ENCODE results near the gene PSD4. TPM values are rescaled to one million over a fixed set of nuclear protein-coding genes. Genes with fewer than 3 reads are reported as not detected.

The PSD4 gene
- total RNA-seq, 4 donors from 2014 or later: 25.1 to 62.5 (median 50.2) TPM

DNA sequence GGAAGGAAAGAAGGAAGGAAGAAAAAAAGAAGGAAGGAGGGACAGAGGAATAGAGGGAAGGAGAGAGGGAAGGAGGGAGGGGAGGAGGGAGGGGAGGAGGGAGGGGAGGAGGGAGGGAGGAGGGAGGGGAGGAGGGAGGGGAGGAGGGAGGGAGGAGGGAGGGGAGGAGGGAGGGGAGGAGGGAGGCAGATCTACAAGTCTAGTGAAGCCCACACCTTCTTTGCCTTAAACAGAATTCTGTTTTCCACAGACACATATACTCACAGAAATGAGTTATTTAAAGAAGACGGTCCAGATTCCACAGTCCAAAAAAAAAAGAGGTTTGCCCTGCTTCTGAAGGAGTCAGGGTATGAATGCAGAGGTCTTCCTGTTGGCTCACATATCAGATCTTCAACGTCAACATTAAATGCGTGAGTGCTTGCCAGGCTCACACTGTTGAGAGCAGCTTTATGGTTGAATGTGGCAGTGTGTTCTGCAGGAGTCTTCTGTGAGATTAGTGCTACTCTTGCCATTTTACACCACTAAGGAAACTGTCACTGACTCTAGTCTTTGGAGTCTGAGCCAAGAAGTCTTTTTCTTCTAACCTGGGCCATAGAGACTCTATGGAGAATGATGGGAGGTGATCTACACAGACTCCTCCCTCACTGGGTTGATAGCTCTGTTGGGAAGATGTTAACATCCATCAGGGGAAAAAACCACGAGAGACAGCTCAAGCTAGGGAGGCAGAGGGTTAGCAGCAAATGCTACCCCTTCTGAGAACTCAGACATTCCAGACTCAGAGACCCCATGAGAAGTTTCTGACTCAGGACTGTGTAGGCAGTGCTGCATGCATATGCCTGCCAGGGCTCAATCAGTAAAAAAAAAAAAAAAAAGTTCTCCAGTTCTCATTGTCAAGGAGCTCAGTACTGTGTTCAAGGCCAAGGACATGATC, 81.6 kb downstream of the PSD4 start:
- H3K4me3 ChIP-seq: no peak overlapping the region
- WGBS, 2 donors: 39 to 63% methylated on average over 4 of the region's 4 CpGs
- no peaks in the 10 kb centered on the region for H3K9me3 ChIP-seq
- H3K36me3 ChIP-seq: peaks cover 0 to 8% (median 0%) of the 10 kb centered on the region in 3 donors
- H3K27me3 ChIP-seq: no peaks in the 10 kb centered on the region
- TF ChIP-seq, protein P1, sequence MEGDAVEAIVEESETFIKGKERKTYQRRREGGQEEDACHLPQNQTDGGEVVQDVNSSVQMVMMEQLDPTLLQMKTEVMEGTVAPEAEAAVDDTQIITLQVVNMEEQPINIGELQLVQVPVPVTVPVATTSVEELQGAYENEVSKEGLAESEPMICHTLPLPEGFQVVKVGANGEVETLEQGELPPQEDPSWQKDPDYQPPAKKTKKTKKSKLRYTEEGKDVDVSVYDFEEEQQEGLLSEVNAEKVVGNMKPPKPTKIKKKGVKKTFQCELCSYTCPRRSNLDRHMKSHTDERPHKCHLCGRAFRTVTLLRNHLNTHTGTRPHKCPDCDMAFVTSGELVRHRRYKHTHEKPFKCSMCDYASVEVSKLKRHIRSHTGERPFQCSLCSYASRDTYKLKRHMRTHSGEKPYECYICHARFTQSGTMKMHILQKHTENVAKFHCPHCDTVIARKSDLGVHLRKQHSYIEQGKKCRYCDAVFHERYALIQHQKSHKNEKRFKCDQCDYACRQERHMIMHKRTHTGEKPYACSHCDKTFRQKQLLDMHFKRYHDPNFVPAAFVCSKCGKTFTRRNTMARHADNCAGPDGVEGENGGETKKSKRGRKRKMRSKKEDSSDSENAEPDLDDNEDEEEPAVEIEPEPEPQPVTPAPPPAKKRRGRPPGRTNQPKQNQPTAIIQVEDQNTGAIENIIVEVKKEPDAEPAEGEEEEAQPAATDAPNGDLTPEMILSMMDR (IDR thresholded peaks at IDR 0.05): no peak
- no peak for TF ChIP-seq POLR2A (IDR thresholded peaks at IDR 0.05)
- intact Hi-C loops (cut with DNase I): no loop called here
- H3K4me1 ChIP-seq: no peaks in the 10 kb centered on the region
- DNase-seq: no peak
- H3K27ac ChIP-seq: no peak overlapping the region

DNA sequence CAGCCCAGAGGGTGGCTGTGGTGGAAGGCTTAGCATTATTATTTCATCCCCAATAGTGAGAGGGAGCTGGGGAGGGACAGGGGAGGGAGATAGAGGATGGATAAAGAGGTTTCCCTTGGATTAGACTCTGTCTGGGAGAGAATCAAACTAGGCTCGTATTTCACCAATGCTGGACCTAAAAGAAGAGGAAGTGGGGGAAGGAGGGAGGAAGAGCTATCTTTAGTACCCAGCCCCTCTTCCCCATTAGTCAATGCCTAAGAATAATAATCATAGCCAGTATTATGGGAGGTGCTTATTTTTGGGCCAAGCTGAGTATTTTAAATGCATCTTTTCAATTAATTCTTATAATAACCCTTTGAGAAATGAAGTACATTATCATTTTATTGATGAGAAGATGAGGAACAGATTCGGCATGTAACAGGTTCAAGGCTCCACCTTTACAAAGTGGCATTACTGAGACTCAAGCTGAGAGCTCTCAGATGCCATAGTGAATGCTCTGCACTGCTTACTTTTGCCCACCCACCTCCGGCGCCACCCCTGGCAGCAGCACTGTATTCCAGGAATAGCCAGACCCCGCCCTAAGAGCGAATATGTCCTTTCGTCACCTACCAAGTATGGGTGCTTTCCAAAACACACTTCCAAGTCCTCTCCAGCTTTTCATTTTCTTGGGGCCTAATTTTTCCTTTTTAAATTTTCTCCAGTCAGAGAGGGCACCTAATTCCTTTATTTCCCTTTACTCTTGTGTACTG, 83.9 kb downstream of the PSD4 start:
- WGBS, 2 donors: 61 to 74% methylated on average over 7 of the region's 7 CpGs
- H3K4me3 ChIP-seq: no peak overlapping the region
- H3K27me3 ChIP-seq: no peaks in the 10 kb centered on the region
- no peaks in the 10 kb centered on the region for H3K4me1 ChIP-seq
- no peak overlapping the region for H3K27ac ChIP-seq
- no peaks in the 10 kb centered on the region for H3K9me3 ChIP-seq
- no peak for DNase-seq
- intact Hi-C loops (cut with DNase I): no loop called here
- TF ChIP-seq, protein P1 (IDR thresholded peaks at IDR 0.05): no peak
- TF ChIP-seq POLR2A (IDR thresholded peaks at IDR 0.05): no peak
- H3K36me3 ChIP-seq: peaks cover 0 to 8% (median 0%) of the 10 kb centered on the region in 3 donors

DNA sequence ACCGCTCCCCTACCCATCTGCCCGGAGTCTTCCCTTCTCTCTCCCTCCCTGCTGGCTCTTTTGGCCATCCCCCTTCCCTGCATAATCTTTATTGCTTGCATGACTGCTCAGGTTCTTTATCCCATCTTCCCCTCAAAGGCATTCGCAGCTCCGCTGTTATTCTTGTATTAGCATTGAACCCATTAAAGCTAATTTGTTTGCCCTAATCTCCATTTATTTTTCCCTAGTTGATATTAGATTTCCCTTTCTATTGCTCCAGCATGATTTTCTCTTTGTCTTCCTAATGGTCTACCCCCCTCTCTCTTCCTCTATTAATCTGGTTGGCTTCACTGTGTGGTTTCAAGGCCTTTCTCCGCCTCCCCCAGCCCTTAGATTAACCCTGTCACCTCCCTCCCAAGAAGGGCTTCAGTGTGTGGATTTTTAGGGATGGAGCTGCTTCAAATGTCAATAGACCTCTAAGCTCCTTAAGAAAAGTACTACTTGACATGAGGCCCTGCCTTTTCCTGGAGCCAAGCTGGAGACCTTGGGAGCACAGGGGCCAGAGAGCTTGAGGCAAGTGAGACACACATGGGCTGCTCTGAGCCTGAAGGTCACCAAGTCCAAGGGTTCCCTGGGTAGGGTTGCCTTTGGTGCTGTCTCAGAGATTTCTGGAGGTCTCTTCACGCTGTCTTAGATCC, 84.8 kb downstream of the PSD4 start:
- peaks cover 0 to 8% (median 0%) of the 10 kb centered on the region in 3 donors for H3K36me3 ChIP-seq
- no peak for DNase-seq
- intact Hi-C loops (cut with DNase I): no loop called here
- H3K27ac ChIP-seq: no peak overlapping the region
- no peaks in the 10 kb centered on the region for H3K4me1 ChIP-seq
- H3K27me3 ChIP-seq: no peaks in the 10 kb centered on the region
- no peaks in the 10 kb centered on the region for H3K9me3 ChIP-seq
- 88 to 95% methylated on average over 6 of the region's 6 CpGs for WGBS, 2 donors
- H3K4me3 ChIP-seq: no peak overlapping the region
- TF ChIP-seq, protein P1 (IDR thresholded peaks at IDR 0.05): no peak
- TF ChIP-seq POLR2A (IDR thresholded peaks at IDR 0.05): no peak

Other genes starting within 250 kb of the PSD4 start
- gene IL36G, start 196.0 kb upstream of the PSD4 start, total RNA-seq: 100 to 1,000 TPM in 1 of 4 donors, 1 to 10 TPM in 2, not detected in 1; 7.3 to 223 (median 7.7) TPM
- 100 to 1,000 TPM in 3 of 4 donors, 10 to 100 TPM in 1; 54.9 to 254 (median 207) TPM for gene IL36A, start 168.5 kb upstream of the PSD4 start, total RNA-seq
- gene IL36B, start 121.1 kb upstream of the PSD4 start, total RNA-seq: 1 to 10 TPM in 2 of 4 donors, not detected in 2; 1.5 to 1.7 TPM
- gene IL36RN, start 114.8 kb upstream of the PSD4 start, total RNA-seq: 10 to 100 TPM in 3 of 4 donors, 1 to 10 TPM in 1; 5.0 to 90.7 (median 28.9) TPM
- gene IL1F10, start 106.0 kb upstream of the PSD4 start, total RNA-seq: under 1 TPM in 1 of 4 donors, not detected in 3; 0.53 TPM
- 1,000 to 10,000 TPM in 2 of 4 donors, 100 to 1,000 TPM in 2; 594 to 1,539 (median 978) TPM for gene IL1RN, start 46.4 kb upstream of the PSD4 start, total RNA-seq
- gene PAX8, start 105.0 kb downstream of the PSD4 start, total RNA-seq: 1 to 10 TPM in 3 of 4 donors, under 1 TPM in 1; 0.32 to 7.6 (median 2.7) TPM

All from esophagus squamous epithelium (tissue), 5 donors.